Kidney epithelial cell (primary cell): ENCODE data around the gene TJP2. TPM values are rescaled to one million over a fixed set of nuclear protein-coding genes. Genes with fewer than 3 reads are reported as not detected.

Experiments
- DNase-seq: peaks from one replicate; pipeline ENCODE4 v3.0.0-alpha.2; 2010; ENCODE audit warnings: low read depth
- H3K27me3 ChIP-seq: 2 replicates; pipeline ENCODE4 v1.6.0; 2011; ENCODE audit warnings: low read length; ENCODE audit not compliant: control insufficient read depth, insufficient read depth
- H3K36me3 ChIP-seq: 2 replicates; pipeline ENCODE4 v1.5.1; 2011; ENCODE audit warnings: low read length; ENCODE audit not compliant: control insufficient read depth, insufficient read depth
- H3K4me3 ChIP-seq: 2 replicates; pipeline ENCODE4 v1.5.1; 2011; ENCODE audit warnings: low read depth, mild to moderate bottlenecking, control low read depth, low read length
- CTCF ChIP-seq: IDR thresholded peaks from 2 replicates; pipeline ENCODE4 v1.5.1; 2011; ENCODE audit warnings: mild to moderate bottlenecking, moderate library complexity, low read length, control low read depth, inconsistent platforms; ENCODE audit not compliant: insufficient read depth, poor library complexity, severe bottlenecking
- total RNA-seq: library from RNA; depleted of rRNA; stranded (reverse); fragments of >200 nt; gene quantifications from 2 replicates; pipeline ENCODE4 v1.2.3, GENCODE V29; 2015

Gene TJP2
- total RNA-seq, 1 donor from 2014 or later, result 341 TPM

DNA sequence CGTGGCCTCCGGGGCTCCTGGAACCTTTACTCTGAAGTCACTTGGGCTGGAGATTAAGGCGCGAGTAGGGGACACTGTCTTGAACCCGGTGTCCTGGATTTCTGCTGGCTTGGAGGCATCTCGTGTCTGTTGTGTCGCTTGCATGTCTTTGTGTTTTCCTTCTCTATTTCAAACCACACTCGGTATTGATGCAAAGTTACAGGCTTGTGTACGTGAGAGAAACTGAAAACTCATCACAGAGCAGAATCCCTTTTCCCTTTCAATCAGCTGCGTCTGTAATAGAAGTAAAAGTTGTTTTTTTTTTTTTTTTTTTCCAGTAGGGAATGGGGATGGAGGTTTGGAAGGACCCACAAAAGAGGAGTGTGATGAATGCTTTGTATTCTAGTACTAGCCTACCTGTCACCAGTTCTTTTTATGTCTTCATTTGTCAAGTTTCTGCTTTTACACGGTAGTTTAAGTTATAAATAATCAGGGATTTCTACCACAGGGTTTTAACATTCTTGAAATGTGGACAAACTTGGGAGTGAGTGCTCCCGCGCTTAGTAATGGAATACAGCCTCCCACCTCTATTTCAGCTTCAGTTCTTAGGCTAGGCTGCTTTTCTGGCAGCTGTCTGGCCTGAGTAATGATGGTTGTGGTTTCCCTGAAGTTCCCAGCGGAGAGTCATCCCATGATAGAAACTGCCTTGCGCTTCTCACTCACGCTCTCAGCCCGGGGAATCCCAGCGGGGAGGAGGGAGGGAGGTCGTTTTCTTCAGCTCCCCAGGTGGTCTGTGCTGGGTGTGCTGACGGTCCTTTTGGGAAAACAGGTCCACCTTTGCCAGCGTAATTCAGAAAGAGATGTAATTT lies 763 bp downstream of the TJP2 start:
- H3K36me3 ChIP-seq, result no peaks in the 10 kb centered on the region
- peak overlapping the region; percentile 58 for H3K4me3 ChIP-seq
- peak; percentile 92 for DNase-seq
- no peaks in the 10 kb centered on the region for H3K27me3 ChIP-seq
- no peak for TF ChIP-seq CTCF

- no peak for DNase-seq
- Histone ChIP-seq H3K4me3 (peak overlapping the region; percentile 26), H3K27me3 (no peaks in the 10 kb centered on the region), H3K36me3 (no peaks in the 10 kb centered on the region)
- no peak for TF ChIP-seq CTCF
Observed at GRCh38 chr9:69175486-69175885, 1.4 kb downstream of the TJP2 start.

DNA sequence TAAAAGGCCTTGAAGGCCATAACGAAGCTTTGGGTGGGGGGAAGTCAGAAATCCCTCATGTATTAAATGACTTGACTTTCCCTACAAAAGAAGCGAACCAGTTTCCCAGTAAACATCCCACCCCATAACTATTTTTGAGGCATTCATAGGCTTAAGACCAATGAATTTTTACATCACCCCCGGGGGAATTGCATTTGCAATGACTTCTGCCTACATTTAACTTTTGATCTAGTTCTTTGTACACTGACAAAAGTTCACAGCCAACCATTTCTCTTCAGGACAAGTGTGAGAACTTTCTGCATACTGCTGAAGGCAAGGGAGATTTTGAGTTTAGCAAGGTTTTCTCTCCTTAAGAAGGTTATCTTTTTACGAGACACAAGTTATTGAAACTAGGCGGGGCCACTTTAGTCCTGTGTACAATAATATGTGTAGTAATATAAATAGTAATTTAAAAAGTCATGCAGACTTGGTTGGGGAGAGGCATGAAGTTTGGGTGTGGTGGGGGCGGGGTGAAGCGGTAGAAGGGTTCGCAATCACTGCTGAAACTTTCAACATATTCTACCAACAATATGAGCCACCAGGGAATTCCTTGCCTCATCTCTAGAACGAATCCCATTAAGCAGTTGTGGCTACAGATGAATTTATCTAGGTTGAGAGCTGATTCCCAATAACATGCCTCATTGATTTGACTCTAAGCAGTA lies 2.5 kb downstream of the TJP2 start:
- no peak for TF ChIP-seq CTCF
- DNase-seq, result no peak
- no peak overlapping the region for H3K4me3 ChIP-seq
- no peaks in the 10 kb centered on the region for H3K27me3 ChIP-seq
- no peaks in the 10 kb centered on the region for H3K36me3 ChIP-seq

- TF ChIP-seq CTCF, result no peak
- Histone ChIP-seq H3K4me3 (no peak overlapping the region), H3K27me3 (no peaks in the 10 kb centered on the region), H3K36me3 (no peaks in the 10 kb centered on the region)
- DNase-seq, result no peak
Observed at GRCh38 chr9:69178583-69179011, 4.5 kb downstream of the TJP2 start.

DNA sequence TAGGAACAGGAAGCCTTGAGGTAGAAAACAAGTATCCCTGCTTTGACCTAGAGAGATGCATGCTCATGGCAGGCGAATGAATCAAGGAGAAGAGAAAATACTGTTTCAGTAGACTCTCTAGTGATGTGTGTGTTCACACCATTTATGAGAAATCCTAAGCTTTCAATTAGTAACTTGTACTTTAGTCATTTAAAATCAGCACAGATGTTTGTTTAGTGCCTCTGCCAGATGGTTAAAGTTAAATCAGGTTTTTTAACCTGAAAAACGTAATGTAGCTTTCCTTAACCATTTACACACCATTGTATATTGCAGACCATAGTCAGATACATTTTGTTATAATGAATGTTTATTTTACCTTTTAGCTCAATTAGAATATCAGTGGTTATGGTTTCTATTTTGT lies 5.0 kb downstream of the TJP2 start:
- Histone ChIP-seq H3K27me3 (no peaks in the 10 kb centered on the region), H3K4me3 (no peak overlapping the region), H3K36me3 (no peaks in the 10 kb centered on the region)
- no peak for TF ChIP-seq CTCF
- DNase-seq, result no peak
